Heart left ventricle (tissue), 13 donors: ENCODE results near the gene ADAT1.

Experiments used
- CTCF ChIP-seq, 12 donors: fragments of 200-600 bp; sonication (generic) in 4 of 12; IDR thresholded peaks; one replicate each; pipeline versions ENCODE4 v1.5.0 to v1.8.0; 2018 to 2022; ENCODE audit warnings: antibody characterized with exemption in 12 of 12, mild to moderate bottlenecking in 5 of 12
- POLR2A ChIP-seq, 2 donors: fragments of 450-650 bp; IDR thresholded peaks; one replicate each; pipeline ENCODE4 v1.6.1; 2017; ENCODE audit warnings: antibody characterized with exemption in 2 of 2, mild to moderate bottlenecking in 2 of 2, moderate library complexity in 2 of 2
- donor health status: ischemic (EF 13 %, LVEDD 7.1; RV severe dilation, severe dysfunction).
- donor health status: DM: no; HTN: yes; CAD: no.
- donor health status: DM: no; HTN: no; CAD: no.
- donor health status: ischemic (EF 25% LVEDD 6.9; RV normal size, moderate dysfunction).
- donor health status: ischemic (EF 25% LVEDD 5.7; RV mildly dilated, moderate dysfunction).
- donor health status: ischemic (EF 35%, LVEDD 5.7; RV mildly dilated, moderate dysfunction).
- donor health status: nonischemic (EF 11% LVEDD 7.7; RV severe dilation, severe dysfunction).
- donor health status: DM: yes; HTN: yes; CAD: no.
- donor health status: PGD.
- donor health status: ischemic (EF 29% LVEDD 5.4; RV normal size, mild dysfunction).
- donor health status: nonischemic (EF 23%, LVEDD 6.1; RV moderate dilation, normal function).

DNA sequence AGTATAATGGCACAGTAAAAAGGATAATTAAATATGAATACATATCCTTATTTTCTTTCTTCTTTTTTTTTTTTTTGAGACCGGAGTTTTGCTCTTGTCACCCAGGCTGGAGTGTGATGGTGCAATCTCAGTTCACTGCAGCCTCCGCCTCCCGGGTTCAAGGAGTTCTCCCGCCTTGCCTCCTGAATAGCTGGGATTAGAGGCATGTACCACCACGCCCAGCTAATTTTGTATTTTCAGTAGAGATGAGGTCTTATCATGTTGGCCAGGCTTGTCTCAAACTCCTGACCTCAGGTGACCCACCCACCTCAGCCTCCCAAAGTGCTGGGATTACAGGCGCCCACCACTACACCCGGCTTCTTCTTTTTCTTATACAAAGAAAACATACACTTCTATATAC, 44.9 kb downstream of the ADAT1 start:
- no peak for TF ChIP-seq CTCF (IDR thresholded peaks at IDR 0.05)
- TF ChIP-seq POLR2A (IDR thresholded peaks at IDR 0.05) = no peak
